WTC11 (cell line): ENCODE measurements around the gene ACR.
"Not testable (repeated sequence)": the region's sequence is repeated elsewhere in the genome, so short reads cannot be mapped to it uniquely, and the experiment has no call there.

Experiments
- ATF6 ChIP-seq: sonication (generic); formaldehyde crosslinking; IDR thresholded peaks from 2 replicates; pipeline ENCODE4 v1.8.1; 2023; ENCODE audit warnings: mild to moderate bottlenecking, missing genetic modification reagents
- CBFB ChIP-seq: sonication (generic); formaldehyde crosslinking; IDR thresholded peaks from 2 replicates; pipeline ENCODE4 v1.8.1; 2022; ENCODE audit warnings: mild to moderate bottlenecking, low read depth, missing genetic modification reagents
- CTCF ChIP-seq: fragments of 200-600 bp; IDR thresholded peaks from 2 replicates; pipeline ENCODE4 v1.8.0; 2022; ENCODE audit warnings: antibody characterized with exemption
- ELF4 ChIP-seq: sonication (generic); formaldehyde crosslinking; IDR thresholded peaks from 2 replicates; pipeline ENCODE4 v1.8.1; 2022; ENCODE audit warnings: low read depth, mild to moderate bottlenecking, moderate library complexity, missing genetic modification reagents
- HMGXB4 ChIP-seq: sonication (generic); formaldehyde crosslinking; IDR thresholded peaks from 2 replicates; pipeline ENCODE4 v1.8.1; 2023; ENCODE audit warnings: mild to moderate bottlenecking, moderate library complexity, missing genetic modification reagents
- KAT7 ChIP-seq: sonication (generic); formaldehyde crosslinking; IDR thresholded peaks from 2 replicates; pipeline ENCODE4 v1.8.1; 2023; ENCODE audit warnings: missing genetic modification reagents, mild to moderate bottlenecking, borderline replicate concordance
- ZNF416 ChIP-seq: fragments of 250-450 bp; sonication (Bioruptor Pico); IDR thresholded peaks from 2 replicates; pipeline ENCODE4 v1.9.0; 2021; ENCODE audit warnings: mild to moderate bottlenecking, inconsistent platforms
- ZNF532 ChIP-seq: fragments of 250-450 bp; sonication (Bioruptor Pico); IDR thresholded peaks from 2 replicates; pipeline ENCODE4 v1.9.0; 2021; ENCODE audit warnings: mild to moderate bottlenecking, borderline replicate concordance

- TF ChIP-seq ATF6 (CRISPR knock-in tag); ELF4 (CRISPR knock-in tag); ZNF532 (CRISPR knock-in tag); CTCF; ZNF416 (CRISPR knock-in tag); CBFB (CRISPR knock-in tag); KAT7 (CRISPR knock-in tag); HMGXB4: not testable (repeated sequence)
Observed at GRCh38 chr22:50740714-50741113, 2.7 kb downstream of the ACR start.
